Loucy (cell line): Measurements from ENCODE around the gene CCDC141.

Experiments
- EZH2phosphoT487 ChIP-seq: fragments of 200-600 bp; IDR thresholded peaks from 2 replicates; pipeline ENCODE4 v1.6.1; 2018; ENCODE audit warnings: antibody characterized with exemption, mild to moderate bottlenecking, moderate library complexity, borderline replicate concordance
- TF ChIP-seq, protein P1 (sequence below): fragments of 200-600 bp; sonication (generic); conservative IDR thresholded peaks from 2 replicates; pipeline ENCODE4 v1.5.1; 2014; ENCODE audit warnings: mild to moderate bottlenecking, antibody characterized with exemption, low read length

DNA sequence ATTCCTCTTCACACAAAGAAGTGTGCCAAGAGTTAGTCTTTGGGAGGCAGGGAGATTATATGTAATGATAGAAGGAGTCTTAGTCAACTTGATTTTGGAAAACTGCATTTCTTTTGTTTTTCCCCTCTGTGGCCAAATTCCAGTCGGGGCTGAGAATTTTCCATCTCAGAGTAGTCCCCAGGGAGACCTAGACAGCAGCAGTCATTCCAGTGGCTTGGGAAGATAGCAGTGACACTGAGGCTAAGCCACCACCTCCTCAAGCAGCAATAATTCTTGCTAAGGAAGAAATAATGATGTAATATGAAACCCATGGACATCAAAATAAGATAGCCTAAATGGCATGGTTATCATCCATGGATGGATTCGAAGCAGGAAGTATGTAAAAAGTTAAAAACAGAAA, 21.0 kb upstream of the CCDC141 start:
- TF ChIP-seq, protein P1, sequence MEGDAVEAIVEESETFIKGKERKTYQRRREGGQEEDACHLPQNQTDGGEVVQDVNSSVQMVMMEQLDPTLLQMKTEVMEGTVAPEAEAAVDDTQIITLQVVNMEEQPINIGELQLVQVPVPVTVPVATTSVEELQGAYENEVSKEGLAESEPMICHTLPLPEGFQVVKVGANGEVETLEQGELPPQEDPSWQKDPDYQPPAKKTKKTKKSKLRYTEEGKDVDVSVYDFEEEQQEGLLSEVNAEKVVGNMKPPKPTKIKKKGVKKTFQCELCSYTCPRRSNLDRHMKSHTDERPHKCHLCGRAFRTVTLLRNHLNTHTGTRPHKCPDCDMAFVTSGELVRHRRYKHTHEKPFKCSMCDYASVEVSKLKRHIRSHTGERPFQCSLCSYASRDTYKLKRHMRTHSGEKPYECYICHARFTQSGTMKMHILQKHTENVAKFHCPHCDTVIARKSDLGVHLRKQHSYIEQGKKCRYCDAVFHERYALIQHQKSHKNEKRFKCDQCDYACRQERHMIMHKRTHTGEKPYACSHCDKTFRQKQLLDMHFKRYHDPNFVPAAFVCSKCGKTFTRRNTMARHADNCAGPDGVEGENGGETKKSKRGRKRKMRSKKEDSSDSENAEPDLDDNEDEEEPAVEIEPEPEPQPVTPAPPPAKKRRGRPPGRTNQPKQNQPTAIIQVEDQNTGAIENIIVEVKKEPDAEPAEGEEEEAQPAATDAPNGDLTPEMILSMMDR: no peak
- no peak for TF ChIP-seq EZH2phosphoT487
